NCI-H82 (cell line): ENCODE measurements around the gene LARP1B.
"Not testable (repeated sequence)": the region's sequence is repeated elsewhere in the genome, so short reads cannot be mapped to it uniquely, and the experiment has no call there.

ENCODE experiments used
- DNase-seq: peaks from one replicate; lab custom pipeline; 2025; lab: John Stamatoyannopoulos, UW

Gene LARP1B

GRCh38 chr4:128060699-128061565 lies at the start of gene LARP1B:
TSS of gene LARP1B (plus strand) at chr4:128061312. CDS start at chr4:128074952, 13,640 bp downstream.
- peak; percentile 96 for DNase-seq

- DNase-seq = no peak
These were observed 35.8 kb upstream of the LARP1B start for GRCh38 chr4:128025319-128025718.

- no peak for DNase-seq
These were observed 31.2 kb upstream of the LARP1B start for GRCh38 chr4:128029907-128030306.

GRCh38 chr4:128031756-128032384 lies 29.2 kb upstream of the LARP1B start:
- no peak for DNase-seq

GRCh38 chr4:128039568-128039967 lies 21.5 kb upstream of the LARP1B start:
- no peak for DNase-seq

- not testable (repeated sequence) for DNase-seq
These were observed 14.1 kb upstream of the LARP1B start for GRCh38 chr4:128047019-128047418.

- DNase-seq = not testable (repeated sequence)
These were observed 13.6 kb upstream of the LARP1B start for GRCh38 chr4:128047514-128047913.

- not testable (repeated sequence) for DNase-seq
These were observed 9.9 kb upstream of the LARP1B start for GRCh38 chr4:128051229-128051628.

GRCh38 chr4:128054907-128055306 lies 6.2 kb upstream of the LARP1B start:
- not testable (repeated sequence) for DNase-seq

GRCh38 chr4:128055441-128056206 lies 5.5 kb upstream of the LARP1B start:
- DNase-seq = not testable (repeated sequence)

- DNase-seq = no peak
These were observed 4.7 kb upstream of the LARP1B start for GRCh38 chr4:128056396-128056795.

- peak; percentile 29 for DNase-seq
These were observed 902 bp upstream of the LARP1B start for GRCh38 chr4:128060121-128060698.

GRCh38 chr4:128061566-128062536 lies 739 bp downstream of the LARP1B start:
- peak; percentile 78 for DNase-seq

- not testable (repeated sequence) for DNase-seq
These were observed 5.3 kb downstream of the LARP1B start for GRCh38 chr4:128066453-128066820.

GRCh38 chr4:128068918-128069317 lies 7.8 kb downstream of the LARP1B start:
- DNase-seq = peak; percentile 40

GRCh38 chr4:128076464-128076863 lies 15.4 kb downstream of the LARP1B start:
- no peak for DNase-seq

- DNase-seq = not testable (repeated sequence)
These were observed 34.2 kb downstream of the LARP1B start for GRCh38 chr4:128095293-128095692.

GRCh38 chr4:128107766-128108165 lies 46.7 kb downstream of the LARP1B start:
- DNase-seq = no peak

- no peak for DNase-seq
These were observed 61.9 kb downstream of the LARP1B start for GRCh38 chr4:128123036-128123435.

GRCh38 chr4:128130621-128131020 lies 69.5 kb downstream of the LARP1B start:
- DNase-seq = no peak

GRCh38 chr4:128134925-128135324 lies 73.8 kb downstream of the LARP1B start:
- DNase-seq = no peak
